HEK293 (cell line): ENCODE data around the gene EIF4G1.

Experiments used
- FEZF1 ChIP-seq: fragments of 450-650 bp; formaldehyde crosslinking; IDR thresholded peaks from 2 replicates; pipeline ENCODE4 v1.5.1; 2016; ENCODE audit warnings: missing biosample characterization, missing genetic modification characterization
- GLI2 ChIP-seq: fragments of 450-650 bp; formaldehyde crosslinking; IDR thresholded peaks from 2 replicates; pipeline ENCODE4; 2017; ENCODE audit warnings: missing biosample characterization, missing genetic modification characterization, low read depth, borderline replicate concordance
- GLIS1 ChIP-seq: fragments of 450-650 bp; formaldehyde crosslinking; IDR thresholded peaks from 2 replicates; pipeline ENCODE4 v1.5.1; 2016; ENCODE audit warnings: missing biosample characterization, missing genetic modification characterization
- GLIS2 ChIP-seq: fragments of 450-650 bp; formaldehyde crosslinking; IDR thresholded peaks from 2 replicates; pipeline ENCODE4 v1.5.1; 2016; ENCODE audit warnings: missing biosample characterization, missing genetic modification characterization
- IKZF3 ChIP-seq: fragments of 450-650 bp; IDR thresholded peaks from 2 replicates; pipeline ENCODE4 v1.5.0; 2018; ENCODE audit warnings: missing biosample characterization, mild to moderate bottlenecking, missing genetic modification characterization, moderate library complexity
- KLF7 ChIP-seq: fragments of 450-650 bp; formaldehyde crosslinking; IDR thresholded peaks from 2 replicates; pipeline ENCODE4 v1.5.1; 2016; ENCODE audit warnings: missing biosample characterization, missing genetic modification characterization, borderline replicate concordance
- KLF9 ChIP-seq: fragments of 450-650 bp; formaldehyde crosslinking; IDR thresholded peaks from 2 replicates; pipeline ENCODE4 v1.5.1; 2016; ENCODE audit warnings: missing biosample characterization, missing genetic modification characterization, low read depth
- MZF1 ChIP-seq: fragments of 450-650 bp; formaldehyde crosslinking; IDR thresholded peaks from 2 replicates; pipeline ENCODE4 v1.5.1; 2017; ENCODE audit warnings: missing biosample characterization, missing genetic modification characterization, borderline replicate concordance
- PRDM1 ChIP-seq: fragments of 450-650 bp; formaldehyde crosslinking; IDR thresholded peaks from 2 replicates; pipeline ENCODE4; 2016; ENCODE audit warnings: missing biosample characterization, missing genetic modification characterization
- SP3 ChIP-seq: fragments of 450-650 bp; formaldehyde crosslinking; IDR thresholded peaks from 2 replicates; pipeline ENCODE4 v1.5.1; 2016; ENCODE audit warnings: missing biosample characterization, missing genetic modification characterization
- YY1 ChIP-seq: fragments of 450-650 bp; formaldehyde crosslinking; IDR thresholded peaks from 2 replicates; pipeline ENCODE4 v1.5.1; 2018; ENCODE audit warnings: missing biosample characterization, missing genetic modification characterization
- ZBTB7A ChIP-seq: fragments of 450-650 bp; formaldehyde crosslinking; IDR thresholded peaks from 2 replicates; pipeline ENCODE4 v1.5.1; 2016; ENCODE audit warnings: low read depth, missing biosample characterization, missing genetic modification characterization
- ZNF10 ChIP-seq: fragments of 450-650 bp; formaldehyde crosslinking; IDR thresholded peaks from 2 replicates; pipeline ENCODE4 v1.5.1; 2017; ENCODE audit warnings: missing biosample characterization, missing genetic modification characterization
- ZNF248 ChIP-seq: fragments of 450-650 bp; formaldehyde crosslinking; IDR thresholded peaks from 2 replicates; pipeline ENCODE4 v1.5.1; 2017; ENCODE audit warnings: missing biosample characterization, missing genetic modification characterization
- ZNF266 ChIP-seq: fragments of 450-650 bp; formaldehyde crosslinking; IDR thresholded peaks from 2 replicates; pipeline ENCODE4 v1.5.1; 2016; ENCODE audit warnings: missing biosample characterization, missing genetic modification characterization, low read depth
- ZNF274 ChIP-seq, 2 experiments: fragments of 200-500 bp in 1 of 2; fragments of 450-650 bp in 1 of 2; sonication (Bioruptor generic) in 1 of 2; formaldehyde crosslinking in 1 of 2; IDR thresholded peaks; 2 replicates each; pipeline versions ENCODE4 v1.5.1 to v1.6.1; 2014 to 2016; ENCODE audit warnings: borderline replicate concordance in 1 of 2, inconsistent platforms in 1 of 2, low read length in 1 of 2, missing biosample characterization in 1 of 2, missing genetic modification characterization in 1 of 2
- ZNF350 ChIP-seq: fragments of 450-650 bp; formaldehyde crosslinking; IDR thresholded peaks from 2 replicates; pipeline ENCODE4 v1.5.0; 2017; ENCODE audit warnings: missing biosample characterization, mild to moderate bottlenecking, missing genetic modification characterization
- ZNF521 ChIP-seq: fragments of 450-650 bp; formaldehyde crosslinking; IDR thresholded peaks from 2 replicates; pipeline ENCODE4 v1.5.1; 2017; ENCODE audit warnings: missing biosample characterization, mild to moderate bottlenecking, missing genetic modification characterization
- ZNF610 ChIP-seq: fragments of 450-650 bp; formaldehyde crosslinking; IDR thresholded peaks from 2 replicates; pipeline ENCODE4 v1.5.1; 2016; ENCODE audit warnings: missing biosample characterization, missing genetic modification characterization, borderline replicate concordance
- ZNF621 ChIP-seq: fragments of 450-650 bp; formaldehyde crosslinking; IDR thresholded peaks from 2 replicates; pipeline ENCODE4 v1.5.1; 2017; ENCODE audit warnings: missing biosample characterization, missing genetic modification characterization
- ZNF654 ChIP-seq: fragments of 450-650 bp; formaldehyde crosslinking; IDR thresholded peaks from 2 replicates; pipeline ENCODE4 v1.5.1; 2016; ENCODE audit warnings: low read depth, missing biosample characterization, missing genetic modification characterization
- ZNF658 ChIP-seq: fragments of 450-650 bp; formaldehyde crosslinking; IDR thresholded peaks from 2 replicates; pipeline ENCODE4; 2016; ENCODE audit warnings: missing biosample characterization, missing genetic modification characterization
- ZNF707 ChIP-seq: fragments of 450-650 bp; formaldehyde crosslinking; IDR thresholded peaks from 2 replicates; pipeline ENCODE4 v1.5.1; 2016; ENCODE audit warnings: missing biosample characterization, missing genetic modification characterization
- ZNF76 ChIP-seq: fragments of 450-650 bp; formaldehyde crosslinking; IDR thresholded peaks from 2 replicates; pipeline ENCODE4; 2016; ENCODE audit warnings: low read depth, missing biosample characterization, missing genetic modification characterization, borderline replicate concordance
- TF ChIP-seq, protein P1 (sequence below): fragments of 450-650 bp; formaldehyde crosslinking; IDR thresholded peaks from 2 replicates; pipeline ENCODE4 v1.5.1; 2016; ENCODE audit warnings: missing biosample characterization, missing genetic modification characterization
- TF ChIP-seq, protein P2 (sequence below): fragments of 450-650 bp; formaldehyde crosslinking; IDR thresholded peaks from 2 replicates; pipeline ENCODE4 v1.5.1; 2017; ENCODE audit warnings: missing biosample characterization, missing genetic modification characterization
- TF ChIP-seq, protein P3 (sequence below): fragments of 450-650 bp; formaldehyde crosslinking; IDR thresholded peaks from 2 replicates; pipeline ENCODE4 v1.5.1; 2016; ENCODE audit warnings: missing biosample characterization, missing genetic modification characterization
- TF ChIP-seq, protein P4 (sequence below): fragments of 450-650 bp; formaldehyde crosslinking; IDR thresholded peaks from 2 replicates; pipeline ENCODE4 v1.5.1; 2016; ENCODE audit warnings: missing biosample characterization, missing genetic modification characterization
- TF ChIP-seq, protein P5 (sequence below): fragments of 450-650 bp; formaldehyde crosslinking; IDR thresholded peaks from 2 replicates; pipeline ENCODE4 v1.5.1; 2016; ENCODE audit warnings: missing biosample characterization, missing genetic modification characterization

EIF4G1 gene

DNA sequence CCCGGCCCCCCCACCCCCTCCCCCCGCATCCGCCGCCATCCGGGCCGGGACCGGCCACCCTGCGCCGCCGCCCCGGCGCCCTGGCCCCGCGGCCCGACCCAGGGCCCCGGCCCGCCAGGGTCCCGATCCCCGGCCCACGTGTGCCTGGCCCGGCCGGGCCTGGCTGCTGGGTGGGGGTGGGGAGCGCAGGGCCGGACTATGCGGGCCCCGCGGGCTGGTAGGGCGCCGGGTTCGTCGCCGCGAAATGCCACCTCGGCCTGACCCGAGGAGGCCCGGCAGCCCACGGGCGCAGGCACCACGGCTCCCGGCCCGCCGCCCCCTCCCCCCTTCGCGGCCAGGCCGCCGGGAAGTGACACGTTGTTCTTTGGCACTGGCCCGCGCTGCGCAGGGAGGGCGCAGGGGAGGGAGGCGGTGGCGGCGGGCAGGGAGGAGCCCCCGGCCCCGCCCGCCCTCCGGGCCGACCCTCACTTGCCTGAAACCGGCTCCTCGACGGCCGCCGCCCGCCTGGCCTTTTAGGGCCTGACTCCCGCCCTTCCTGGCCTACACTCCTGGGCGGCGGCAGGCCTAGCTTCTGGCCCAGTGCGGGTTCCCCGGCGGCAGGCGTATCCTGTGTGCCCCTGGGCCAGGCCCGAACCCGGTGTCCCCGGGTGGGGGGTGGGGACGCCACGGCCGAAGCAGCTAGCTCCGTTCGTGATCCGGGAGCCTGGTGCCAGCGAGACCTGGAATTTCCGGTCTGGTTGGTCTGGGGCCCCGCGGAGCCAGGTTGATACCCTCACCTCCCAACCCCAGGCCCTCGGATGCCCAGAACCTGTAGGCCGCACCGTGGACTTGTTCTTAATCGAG is 515 bp downstream of the EIF4G1 start (continued):
- TF ChIP-seq, protein P1, sequence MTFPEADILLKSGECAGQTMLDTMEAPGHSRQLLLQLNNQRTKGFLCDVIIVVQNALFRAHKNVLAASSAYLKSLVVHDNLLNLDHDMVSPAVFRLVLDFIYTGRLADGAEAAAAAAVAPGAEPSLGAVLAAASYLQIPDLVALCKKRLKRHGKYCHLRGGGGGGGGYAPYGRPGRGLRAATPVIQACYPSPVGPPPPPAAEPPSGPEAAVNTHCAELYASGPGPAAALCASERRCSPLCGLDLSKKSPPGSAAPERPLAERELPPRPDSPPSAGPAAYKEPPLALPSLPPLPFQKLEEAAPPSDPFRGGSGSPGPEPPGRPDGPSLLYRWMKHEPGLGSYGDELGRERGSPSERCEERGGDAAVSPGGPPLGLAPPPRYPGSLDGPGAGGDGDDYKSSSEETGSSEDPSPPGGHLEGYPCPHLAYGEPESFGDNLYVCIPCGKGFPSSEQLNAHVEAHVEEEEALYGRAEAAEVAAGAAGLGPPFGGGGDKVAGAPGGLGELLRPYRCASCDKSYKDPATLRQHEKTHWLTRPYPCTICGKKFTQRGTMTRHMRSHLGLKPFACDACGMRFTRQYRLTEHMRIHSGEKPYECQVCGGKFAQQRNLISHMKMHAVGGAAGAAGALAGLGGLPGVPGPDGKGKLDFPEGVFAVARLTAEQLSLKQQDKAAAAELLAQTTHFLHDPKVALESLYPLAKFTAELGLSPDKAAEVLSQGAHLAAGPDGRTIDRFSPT (tag by site-specific recombination) = peak; percentile 76
- TF ChIP-seq ZNF350 (tag by site-specific recombination) (no peak), KLF7 (tag by site-specific recombination) (0 out of 2 replicates have a peak, but pooled peaks have one; percentile 32), KLF9 (tag by site-specific recombination) (peak; percentile 39; the same call in 1 of the 2 replicates), ZNF248 (tag by site-specific recombination) (no peak), ZNF274 (IDR thresholded peaks at IDR 0.05; ENCODE audit: low read length) (no peak), ZNF274 (tag by site-specific recombination; IDR thresholded peaks at IDR 0.05; ENCODE audit: borderline replicate concordance) (no peak), ZNF266 (tag by site-specific recombination) (no peak), MZF1 (tag by site-specific recombination) (no peak), ZNF654 (no peak), PRDM1 (no peak), GLIS2 (tag by site-specific recombination) (no peak), ZNF610 (tag by site-specific recombination) (no peak), ZNF658 (tag by site-specific recombination) (no peak), FEZF1 (no peak), ZNF76 (tag by site-specific recombination) (peak; percentile 33; the same call in 1 of the 2 replicates), GLIS1 (tag by site-specific recombination) (no peak), ZNF621 (tag by site-specific recombination) (no peak), YY1 (tag by site-specific recombination) (no peak), ZNF707 (tag by site-specific recombination) (no peak), ZNF521 (tag by site-specific recombination) (no peak), IKZF3 (tag by site-specific recombination) (no peak), SP3 (tag by site-specific recombination) (peak; percentile 43; the same call in 1 of the 2 replicates), GLI2 (tag by site-specific recombination) (no peak), ZNF10 (tag by site-specific recombination) (no peak), ZBTB7A (no peak)
- TF ChIP-seq, protein P2, sequence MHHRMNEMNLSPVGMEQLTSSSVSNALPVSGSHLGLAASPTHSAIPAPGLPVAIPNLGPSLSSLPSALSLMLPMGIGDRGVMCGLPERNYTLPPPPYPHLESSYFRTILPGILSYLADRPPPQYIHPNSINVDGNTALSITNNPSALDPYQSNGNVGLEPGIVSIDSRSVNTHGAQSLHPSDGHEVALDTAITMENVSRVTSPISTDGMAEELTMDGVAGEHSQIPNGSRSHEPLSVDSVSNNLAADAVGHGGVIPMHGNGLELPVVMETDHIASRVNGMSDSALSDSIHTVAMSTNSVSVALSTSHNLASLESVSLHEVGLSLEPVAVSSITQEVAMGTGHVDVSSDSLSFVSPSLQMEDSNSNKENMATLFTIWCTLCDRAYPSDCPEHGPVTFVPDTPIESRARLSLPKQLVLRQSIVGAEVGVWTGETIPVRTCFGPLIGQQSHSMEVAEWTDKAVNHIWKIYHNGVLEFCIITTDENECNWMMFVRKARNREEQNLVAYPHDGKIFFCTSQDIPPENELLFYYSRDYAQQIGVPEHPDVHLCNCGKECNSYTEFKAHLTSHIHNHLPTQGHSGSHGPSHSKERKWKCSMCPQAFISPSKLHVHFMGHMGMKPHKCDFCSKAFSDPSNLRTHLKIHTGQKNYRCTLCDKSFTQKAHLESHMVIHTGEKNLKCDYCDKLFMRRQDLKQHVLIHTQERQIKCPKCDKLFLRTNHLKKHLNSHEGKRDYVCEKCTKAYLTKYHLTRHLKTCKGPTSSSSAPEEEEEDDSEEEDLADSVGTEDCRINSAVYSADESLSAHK (tag by site-specific recombination) = no peak
- TF ChIP-seq, protein P3, sequence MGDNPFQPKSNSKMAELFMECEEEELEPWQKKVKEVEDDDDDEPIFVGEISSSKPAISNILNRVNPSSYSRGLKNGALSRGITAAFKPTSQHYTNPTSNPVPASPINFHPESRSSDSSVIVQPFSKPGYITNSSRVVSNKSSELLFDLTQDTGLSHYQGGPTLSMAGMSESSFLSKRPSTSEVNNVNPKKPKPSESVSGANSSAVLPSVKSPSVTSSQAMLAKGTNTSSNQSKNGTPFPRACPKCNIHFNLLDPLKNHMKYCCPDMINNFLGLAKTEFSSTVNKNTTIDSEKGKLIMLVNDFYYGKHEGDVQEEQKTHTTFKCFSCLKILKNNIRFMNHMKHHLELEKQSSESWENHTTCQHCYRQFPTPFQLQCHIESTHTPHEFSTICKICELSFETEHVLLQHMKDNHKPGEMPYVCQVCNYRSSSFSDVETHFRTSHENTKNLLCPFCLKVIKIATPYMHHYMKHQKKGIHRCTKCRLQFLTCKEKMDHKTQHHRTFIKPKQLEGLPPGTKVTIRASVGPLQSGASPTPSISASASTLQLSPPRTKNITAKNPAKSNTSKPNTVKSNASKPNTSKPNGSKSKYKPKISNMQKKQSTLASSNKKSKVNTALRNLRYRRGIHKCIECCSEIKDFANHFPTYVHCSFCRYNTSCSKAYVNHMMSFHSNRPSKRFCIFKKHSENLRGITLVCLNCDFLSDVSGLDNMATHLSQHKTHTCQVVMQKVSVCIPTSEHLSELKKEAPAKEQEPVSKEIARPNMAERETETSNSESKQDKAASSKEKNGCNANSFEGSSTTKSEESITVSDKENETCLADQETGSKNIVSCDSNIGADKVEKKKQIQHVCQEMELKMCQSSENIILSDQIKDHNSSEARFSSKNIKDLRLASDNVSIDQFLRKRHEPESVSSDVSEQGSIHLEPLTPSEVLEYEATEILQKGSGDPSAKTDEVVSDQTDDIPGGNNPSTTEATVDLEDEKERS (tag by site-specific recombination) = no peak
- TF ChIP-seq, protein P4, sequence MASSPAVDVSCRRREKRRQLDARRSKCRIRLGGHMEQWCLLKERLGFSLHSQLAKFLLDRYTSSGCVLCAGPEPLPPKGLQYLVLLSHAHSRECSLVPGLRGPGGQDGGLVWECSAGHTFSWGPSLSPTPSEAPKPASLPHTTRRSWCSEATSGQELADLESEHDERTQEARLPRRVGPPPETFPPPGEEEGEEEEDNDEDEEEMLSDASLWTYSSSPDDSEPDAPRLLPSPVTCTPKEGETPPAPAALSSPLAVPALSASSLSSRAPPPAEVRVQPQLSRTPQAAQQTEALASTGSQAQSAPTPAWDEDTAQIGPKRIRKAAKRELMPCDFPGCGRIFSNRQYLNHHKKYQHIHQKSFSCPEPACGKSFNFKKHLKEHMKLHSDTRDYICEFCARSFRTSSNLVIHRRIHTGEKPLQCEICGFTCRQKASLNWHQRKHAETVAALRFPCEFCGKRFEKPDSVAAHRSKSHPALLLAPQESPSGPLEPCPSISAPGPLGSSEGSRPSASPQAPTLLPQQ = no peak
- TF ChIP-seq, protein P5, sequence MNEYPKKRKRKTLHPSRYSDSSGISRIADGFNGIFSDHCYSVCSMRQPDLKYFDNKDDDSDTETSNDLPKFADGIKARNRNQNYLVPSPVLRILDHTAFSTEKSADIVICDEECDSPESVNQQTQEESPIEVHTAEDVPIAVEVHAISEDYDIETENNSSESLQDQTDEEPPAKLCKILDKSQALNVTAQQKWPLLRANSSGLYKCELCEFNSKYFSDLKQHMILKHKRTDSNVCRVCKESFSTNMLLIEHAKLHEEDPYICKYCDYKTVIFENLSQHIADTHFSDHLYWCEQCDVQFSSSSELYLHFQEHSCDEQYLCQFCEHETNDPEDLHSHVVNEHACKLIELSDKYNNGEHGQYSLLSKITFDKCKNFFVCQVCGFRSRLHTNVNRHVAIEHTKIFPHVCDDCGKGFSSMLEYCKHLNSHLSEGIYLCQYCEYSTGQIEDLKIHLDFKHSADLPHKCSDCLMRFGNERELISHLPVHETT (tag by site-specific recombination) = no peak
